HG02759 (cell line): ENCODE measurements around the gene DOCK1.

Source experiments
- ATAC-seq: cut with Tn5 transposase; IDR thresholded peaks from one replicate; pipeline ENCODE4 v1.9.1; 2021; ENCODE audit warnings: mild to moderate bottlenecking, moderate library complexity; ENCODE audit not compliant: unreplicated experiment

The DOCK1 gene

DNA sequence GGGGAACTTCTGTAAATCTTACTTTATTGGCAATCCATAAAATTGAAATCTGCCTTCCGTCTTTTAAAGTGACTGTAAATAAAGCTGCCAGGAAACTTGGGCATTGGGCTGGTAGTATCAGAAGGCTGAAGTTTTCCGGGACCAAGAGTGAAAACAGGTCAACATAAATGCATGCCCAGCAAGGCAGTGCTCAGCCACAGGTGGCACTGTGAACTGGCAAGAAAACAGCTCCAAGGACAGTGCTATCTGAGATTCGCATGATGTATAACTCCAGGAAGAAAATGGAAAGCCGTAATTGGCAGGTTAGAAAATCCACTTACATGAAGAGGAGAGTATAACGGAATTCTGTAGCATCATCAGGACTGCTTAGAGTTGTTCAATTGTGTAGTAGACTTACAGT lies 293.1 kb downstream of the DOCK1 start:
- no peak for ATAC-seq

DNA sequence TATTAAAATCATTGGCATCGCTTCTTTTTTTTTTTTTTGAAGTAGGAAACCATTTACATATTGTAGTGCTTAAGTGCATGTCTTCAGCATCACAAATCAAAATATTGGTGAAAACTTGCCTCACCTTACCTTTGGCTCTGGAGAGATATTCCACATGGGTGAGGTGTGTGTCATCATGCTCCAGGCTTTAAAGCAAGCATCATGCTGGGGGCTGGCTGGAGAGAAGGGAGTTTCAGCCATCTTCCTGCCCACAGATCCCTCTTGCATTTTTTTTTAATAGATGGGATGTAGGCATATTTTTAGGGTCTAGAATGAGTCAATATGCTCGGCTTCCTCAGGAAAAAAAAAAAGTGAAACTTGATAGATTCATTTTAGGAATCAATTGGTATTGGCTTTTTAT lies 293.5 kb downstream of the DOCK1 start:
- no peak for ATAC-seq

DNA sequence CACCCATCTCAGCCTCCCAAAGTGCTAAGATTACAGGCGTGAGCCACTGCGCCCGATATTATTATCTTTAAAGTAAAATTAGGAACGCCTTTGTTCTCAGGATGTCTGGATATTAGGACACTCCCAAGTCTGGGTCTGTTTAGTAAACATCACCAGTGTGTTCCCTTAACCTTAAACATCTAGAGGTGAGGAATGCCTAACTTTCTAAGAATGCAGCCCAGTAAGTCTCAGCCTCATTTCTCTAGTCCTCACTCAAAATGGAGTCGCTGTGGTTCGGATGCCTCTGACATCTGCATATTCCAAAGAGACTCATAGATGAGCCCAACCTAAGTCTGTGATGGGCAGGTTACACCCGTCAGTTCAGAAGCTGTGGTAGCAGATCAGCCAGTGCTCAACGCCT lies 295.4 kb downstream of the DOCK1 start:
- no peak for ATAC-seq

DNA sequence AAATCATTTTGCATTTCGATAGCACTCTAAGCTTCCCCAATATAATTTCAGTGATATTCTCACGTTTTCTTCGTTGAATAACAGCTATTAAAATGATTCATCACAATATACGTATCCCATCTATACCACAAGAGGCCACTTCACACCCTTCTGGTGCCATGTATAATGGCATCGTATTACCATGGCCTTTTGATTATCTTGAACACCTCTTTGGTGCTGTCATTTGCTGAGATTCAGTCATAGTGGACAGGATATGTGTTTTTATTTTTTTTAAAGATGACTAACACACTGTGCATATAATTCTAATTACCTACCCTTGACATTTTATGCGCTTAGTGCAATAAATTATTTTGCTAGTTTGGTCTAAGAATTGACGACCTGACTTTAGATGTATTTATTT lies 297.8 kb downstream of the DOCK1 start:
- no peak for ATAC-seq

DNA sequence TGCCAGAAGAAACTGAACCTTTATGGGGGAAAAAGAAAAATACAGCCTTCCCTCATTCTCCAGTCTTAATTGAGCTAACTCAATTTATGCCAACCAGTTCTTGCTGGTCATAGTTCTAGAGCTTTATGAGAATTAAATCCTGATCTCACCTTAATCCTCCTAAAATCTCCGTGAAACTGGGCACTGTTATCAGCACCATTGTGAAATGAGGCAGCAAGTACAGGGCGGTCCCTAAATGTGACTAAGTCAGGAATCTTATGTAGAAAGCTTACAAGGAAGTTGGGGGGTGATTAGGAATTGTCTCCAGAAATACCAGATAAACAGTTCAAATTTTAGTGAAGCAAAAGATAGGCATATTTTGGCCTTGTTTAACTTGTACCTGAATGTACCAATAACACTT lies 301.9 kb downstream of the DOCK1 start:
- no peak for ATAC-seq

DNA sequence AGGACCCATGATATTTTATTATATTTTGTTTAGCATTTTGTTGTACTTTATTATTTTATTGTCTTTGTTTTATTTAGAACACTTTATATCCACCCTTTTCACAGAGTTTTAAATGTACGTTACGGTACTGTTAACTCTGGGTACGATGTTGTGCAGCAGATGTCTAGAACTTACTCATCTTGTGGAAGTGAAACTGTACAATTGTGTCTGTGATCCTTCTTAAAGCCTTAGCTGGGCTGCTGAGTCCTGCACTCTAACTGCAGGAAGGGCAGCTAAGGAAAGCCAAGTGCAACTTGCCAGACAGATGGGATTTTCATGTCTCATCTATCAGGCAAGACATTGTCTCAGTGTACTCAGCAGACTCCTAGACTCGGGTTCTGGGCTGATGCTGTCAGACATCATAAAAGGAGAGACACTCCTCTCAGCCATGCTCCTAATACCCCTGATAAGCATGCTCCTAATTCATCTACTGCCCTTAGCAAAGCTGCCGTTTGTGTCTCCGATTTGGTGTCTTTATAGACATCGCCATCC lies 305.8 kb downstream of the DOCK1 start:
- no peak for ATAC-seq

DNA sequence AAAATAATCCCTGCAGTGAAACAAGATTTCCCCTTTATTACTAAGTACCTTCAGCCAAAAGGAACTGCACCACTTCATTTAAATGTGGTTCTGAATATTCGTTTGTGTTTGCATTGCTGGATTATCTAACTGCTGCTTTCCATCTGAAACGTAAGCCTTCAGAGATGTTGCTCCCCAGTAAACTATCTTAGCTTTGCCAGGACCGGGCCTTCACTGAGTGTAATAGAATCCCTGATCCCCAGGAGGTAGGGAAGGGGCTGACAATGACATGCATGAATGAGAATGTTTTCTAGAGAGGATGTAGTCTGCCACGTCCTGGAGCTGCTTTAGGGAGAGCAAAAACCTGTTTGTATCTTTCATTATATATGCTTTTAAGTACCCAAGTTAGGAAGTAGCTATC lies 310.6 kb downstream of the DOCK1 start:
- no peak for ATAC-seq

DNA sequence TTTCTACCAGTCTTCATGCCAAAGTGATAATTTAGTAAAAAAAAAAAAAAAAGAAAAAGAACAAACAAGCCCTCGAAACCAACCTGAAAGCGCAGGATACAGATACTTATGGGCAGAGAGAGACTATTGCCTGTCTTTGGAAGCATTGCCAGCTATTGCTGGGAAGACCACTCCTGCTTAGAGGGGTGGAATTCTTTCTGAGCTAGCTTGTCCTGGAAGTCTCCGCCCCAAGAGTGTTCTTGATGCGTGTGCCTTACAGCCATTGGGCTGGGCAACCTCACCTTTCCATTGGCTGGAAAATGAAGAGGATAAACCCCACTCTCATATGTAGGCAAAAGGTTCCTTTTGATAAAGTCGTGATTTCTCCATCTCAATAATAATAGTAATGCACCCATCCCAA lies 311.0 kb downstream of the DOCK1 start:
- no peak for ATAC-seq

DNA sequence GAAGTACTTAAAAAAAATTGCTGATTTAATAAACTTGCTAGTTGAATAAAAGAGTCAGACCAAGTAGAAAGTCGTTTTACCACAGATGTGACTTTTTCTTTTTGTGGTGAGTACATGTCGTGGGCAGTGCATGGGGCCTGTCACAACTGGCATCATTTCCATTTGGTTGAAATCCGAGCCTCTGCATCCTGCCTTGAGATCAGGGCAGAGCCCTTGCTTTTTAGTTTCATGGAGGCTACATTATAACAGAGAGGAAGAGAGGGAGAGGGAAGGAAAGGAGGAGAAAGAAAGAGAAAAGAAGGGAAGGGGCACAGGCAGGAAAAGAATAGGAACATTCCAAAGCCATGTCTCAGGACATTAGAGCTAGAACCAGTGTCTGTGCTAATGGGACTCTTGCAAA lies 311.6 kb downstream of the DOCK1 start:
- ATAC-seq, result no peak

DNA sequence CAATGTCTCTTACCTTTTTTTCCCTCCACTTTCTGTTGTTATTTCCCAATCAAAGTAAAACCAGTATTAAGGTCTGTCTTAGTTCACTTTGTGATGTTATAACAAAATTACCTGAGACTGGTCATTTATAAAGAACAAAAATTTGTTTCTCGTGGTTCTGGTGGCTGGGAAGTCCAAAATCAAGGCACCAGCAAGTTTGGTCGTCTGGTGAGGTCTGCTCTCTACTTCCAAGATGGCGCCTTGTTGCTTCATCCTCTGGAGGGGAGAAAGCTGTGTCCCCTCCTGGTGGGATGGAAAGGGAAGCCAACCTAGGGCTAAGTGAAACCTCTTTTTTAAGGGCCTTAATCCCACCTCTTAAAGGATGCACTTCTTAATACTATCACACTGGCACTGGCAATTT lies 313.4 kb downstream of the DOCK1 start:
- ATAC-seq, result no peak

DNA sequence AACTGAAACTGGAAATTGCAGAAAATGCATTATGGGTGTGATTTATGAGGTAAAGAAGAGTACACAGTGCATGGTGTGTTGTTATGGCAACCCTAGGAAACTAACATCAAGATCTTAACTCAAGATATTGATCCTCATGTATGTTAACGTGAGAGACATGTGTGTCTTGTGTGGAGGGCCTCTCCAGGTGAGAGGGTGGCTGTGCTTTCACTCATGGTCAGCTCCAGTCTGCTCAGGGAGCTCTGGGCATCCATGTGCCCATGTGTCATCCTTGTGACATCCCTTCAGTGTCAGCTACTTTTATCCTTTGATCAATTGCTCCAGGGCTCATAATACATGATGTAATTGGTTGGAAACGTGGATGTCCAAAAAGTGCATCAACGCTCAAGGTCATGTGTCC lies 316.1 kb downstream of the DOCK1 start:
- ATAC-seq, result no peak

DNA sequence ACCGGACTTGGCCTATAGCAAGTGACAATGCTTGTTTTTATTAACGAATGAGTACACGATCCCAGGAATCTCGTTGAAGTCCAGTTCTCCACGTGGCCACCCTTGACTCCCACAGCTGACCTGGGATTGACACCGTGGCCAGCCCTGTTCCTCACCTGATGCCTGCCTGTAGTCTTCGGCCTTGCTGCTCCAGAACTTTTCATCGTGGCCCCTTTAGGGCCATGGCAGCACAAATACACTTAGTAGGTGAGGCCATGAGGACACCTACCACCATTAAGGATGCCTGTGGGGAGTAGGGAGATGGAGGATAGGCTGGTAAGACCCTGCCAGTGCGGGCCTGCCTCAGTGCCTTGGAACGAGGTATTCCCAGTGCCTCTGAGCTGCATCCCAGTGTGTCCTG lies 321.8 kb downstream of the DOCK1 start:
- no peak for ATAC-seq

DNA sequence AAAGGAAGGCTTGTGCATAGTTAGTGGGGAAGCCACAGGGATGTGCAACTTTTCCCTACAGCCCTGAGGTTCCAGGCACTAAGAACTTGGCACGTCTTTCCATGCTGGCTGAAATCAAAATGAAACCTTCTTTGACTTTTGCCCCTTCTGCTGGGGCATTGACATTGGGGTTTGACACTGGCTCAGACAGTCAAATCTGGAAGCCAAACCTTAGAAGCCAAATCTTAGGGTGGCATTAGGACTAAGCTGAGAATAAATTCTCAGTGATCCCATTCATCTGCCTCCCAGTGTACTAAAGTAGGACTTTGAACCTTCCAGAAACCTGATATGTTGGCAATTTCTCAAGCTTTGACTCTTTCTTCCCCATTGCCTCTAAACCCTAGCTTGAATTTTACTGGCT lies 322.4 kb downstream of the DOCK1 start:
- ATAC-seq, result no peak

DNA sequence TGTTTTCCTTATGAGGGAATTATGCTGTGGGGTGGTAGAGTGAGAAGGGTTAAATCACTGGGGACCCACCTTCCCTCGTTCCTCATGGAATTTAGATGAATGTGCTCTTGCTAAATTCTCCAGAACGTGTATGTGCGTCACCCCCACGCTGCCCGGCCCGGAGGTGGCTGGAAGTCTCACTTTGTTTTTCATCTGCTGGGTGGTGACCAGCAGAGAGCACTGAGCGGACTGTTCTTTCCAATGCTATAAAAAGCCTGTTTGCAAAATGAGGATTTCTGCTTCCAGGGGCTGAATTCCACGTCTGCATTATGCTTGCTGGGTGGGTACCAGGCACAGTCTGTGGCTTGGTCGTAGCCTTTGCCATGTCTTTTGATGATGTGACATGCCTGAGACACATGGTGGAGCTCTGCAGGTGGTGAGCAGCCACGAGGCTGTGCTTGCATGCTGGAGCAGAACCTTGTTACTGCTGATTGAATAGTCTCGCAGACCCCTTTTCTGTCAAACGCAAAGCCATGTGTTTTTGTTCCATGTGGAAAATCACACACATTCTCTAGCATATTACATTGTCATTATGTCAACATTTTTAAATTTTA lies 323.1 kb downstream of the DOCK1 start:
- ATAC-seq, result no peak

DNA sequence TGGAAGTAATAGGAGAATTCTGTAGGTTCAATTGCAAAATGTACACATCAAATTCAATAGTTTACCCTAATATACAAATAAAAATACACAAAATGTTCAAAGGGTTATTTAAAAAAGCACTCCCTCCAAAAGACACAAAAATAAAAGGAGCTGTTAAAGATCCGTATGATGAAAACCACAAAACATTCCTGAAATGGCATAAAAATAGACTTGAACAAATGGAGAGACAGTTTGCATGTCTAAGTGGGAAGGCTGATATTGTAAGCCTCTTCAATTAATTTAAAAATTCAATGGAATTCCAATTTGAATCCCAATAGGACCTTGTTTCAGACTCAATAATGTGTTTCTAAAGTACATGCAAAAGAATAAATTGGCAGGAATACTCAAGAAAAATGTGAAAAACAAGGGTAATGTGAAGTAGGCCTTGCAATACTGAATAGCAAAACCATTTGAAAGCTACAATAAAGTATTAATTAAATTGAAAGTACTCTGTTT lies 329.1 kb downstream of the DOCK1 start:
- ATAC-seq, result no peak

DNA sequence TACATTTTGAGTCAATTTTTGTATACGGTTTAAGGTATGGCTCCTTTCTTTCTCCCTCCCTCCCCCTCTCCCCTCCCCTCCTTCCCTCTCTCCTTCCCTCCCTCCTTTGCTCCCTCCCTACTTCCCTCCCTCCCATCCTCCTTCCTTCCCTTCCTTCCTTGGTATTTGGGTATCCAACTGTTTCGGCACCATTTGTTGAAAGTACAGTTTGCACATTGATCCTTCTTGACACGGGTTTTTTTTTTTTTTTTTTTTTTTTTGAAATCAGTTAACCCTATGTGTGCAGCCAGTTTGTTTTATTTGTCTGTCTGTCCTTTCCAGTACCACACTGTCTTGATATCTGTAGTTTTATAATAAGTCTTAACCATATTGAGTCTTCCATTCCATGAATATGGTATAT lies 331.0 kb downstream of the DOCK1 start:
- ATAC-seq, result no peak

DNA sequence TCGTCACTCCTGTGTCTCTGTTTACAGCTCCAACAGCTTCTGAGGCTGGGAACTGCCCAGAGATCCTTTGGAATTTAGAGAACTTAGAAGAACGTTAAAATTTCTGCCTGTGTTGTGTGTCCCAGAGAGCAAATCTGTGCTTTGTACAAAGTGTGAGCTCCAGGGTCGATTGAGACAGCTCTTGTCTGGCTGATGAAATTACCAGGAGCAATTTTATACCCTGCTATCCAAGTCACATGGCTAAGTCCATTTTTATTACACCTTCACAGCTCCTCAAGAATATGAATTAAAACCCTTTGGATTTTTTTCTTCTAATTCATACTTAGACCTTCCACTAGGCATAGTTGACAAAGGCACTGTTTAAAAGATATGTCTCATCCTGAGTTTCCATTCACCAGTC lies 337.7 kb downstream of the DOCK1 start:
- ATAC-seq, result no peak

DNA sequence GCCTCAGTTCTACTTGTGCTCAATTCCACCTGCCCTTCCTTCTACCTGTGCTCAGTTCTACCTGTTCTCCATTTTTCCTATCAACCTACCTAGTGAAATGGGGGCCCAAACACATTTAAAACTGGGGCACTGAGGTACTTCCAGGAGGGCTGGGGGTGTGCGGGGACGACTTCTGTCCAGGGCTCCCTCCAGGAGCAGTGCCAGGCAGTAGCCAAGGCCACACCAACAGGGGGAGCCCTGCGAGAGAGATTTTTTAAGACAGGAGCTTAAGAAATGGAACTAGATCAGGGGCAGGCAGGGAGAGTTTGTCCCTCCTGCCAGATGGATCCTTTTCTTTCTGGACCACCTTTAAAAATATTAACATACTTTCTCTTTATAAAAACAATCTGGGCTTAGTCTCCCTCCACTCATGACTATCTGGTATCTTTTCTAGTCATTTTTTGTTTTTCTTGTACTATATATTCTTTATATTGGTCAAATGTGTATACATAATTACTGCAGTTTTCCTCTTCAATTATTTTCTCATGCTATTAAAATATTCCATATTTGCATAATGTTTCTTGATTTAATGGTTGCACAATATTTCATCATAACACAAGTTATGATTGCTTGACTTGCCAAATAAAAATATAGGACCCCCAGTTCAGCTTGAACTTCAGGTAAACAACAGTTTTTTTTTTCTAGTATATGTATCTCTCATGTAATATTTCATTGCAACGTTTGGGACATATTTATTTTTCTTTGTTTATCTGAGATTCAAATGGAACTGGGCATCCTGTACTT lies 338.5 kb downstream of the DOCK1 start:
- no peak for ATAC-seq

DNA sequence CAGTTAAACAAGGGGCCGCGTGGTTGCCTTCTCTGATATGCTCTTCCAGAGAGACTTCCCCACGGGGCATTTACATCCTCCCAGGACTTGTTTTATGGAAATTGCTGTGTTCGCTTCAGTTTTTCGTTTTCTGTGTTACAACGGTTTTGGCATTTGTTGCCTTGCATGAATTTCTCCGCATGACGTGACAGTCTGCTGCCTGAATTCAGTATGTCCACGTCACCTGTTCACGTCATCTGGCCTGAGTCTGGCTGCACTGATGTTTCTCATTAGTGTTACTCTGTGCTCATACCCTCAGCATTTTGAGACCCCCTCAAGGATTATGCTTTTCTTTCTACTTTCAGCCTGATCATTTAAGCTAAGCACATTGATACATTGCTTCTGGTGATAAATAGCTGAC lies 340.2 kb downstream of the DOCK1 start:
- no peak for ATAC-seq

DNA sequence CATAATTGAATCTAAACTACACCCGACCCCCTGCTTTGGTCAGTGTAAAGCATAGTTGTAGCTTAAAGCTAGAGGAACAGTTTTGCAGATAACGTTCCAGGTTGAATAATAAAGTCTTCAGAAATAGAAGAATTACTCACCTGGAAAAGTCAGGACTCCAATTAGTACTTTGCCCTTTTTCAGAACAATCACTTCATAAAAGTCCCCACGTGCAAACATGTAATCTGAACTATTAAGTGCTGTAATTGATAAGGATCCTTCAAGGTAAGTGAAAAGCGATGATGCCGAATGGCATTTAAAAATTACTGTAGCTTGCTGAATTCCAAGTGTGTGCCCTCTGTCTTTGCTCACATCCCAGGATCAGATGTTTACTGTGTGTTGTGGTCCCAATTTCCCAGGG lies 344.8 kb downstream of the DOCK1 start:
- no peak for ATAC-seq

DNA sequence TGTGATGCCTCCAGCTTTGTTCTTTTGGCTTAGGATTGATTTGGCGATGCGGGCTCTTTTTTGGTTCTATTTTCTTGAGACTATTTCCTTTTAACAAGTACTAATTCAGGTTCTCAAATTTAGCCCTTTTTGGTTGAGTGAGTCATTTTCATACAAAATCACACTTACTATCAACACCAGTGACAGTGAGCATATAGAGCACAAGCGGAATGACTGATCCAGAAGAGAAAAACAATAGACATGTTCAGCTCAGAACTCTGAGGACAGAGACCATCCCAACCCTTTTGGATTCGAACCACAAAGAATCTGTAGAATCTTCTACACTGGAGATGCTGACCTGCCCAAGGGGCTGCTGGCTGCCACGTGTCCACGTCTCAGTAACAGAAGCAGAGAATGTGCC lies 347.6 kb downstream of the DOCK1 start:
- no peak for ATAC-seq

DNA sequence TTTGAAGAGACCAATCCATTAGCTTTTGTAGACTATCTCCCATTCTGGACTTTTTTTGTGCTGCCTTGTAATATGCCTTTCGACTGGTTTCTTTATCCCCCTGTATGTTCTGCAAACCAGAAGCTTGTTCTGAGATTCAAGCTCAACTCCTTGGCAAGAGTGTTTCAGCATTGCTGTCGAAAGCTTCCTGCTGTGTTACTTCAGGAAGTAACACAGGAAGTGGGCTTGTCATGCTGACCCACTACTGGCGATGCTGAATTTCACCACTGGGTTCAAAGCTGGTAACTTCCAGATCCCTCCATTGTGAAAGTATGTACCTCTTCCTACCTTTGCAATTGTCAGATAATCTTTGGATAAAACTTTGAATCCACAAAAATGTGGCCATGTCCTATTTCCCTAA lies 349.0 kb downstream of the DOCK1 start:
- no peak for ATAC-seq

DNA sequence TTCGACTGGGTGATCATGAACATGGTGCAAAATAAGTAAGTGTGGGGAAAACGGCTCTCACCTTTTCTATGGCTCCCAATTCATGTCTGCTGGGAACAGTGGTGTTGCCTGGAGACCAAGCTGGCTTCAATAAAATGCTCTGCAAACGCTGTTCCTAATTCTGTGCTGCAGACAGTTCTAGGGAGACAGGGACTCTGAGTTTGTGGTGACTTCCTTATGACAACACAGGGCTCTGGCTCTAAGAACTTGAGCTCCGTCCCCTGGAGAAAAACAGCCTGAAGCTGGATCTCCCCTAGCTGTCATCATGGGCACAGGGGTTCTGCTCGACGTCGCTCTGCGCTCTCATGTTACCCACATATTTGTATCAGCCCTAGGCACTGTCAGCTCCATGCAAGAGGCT lies 352.2 kb downstream of the DOCK1 start:
- no peak for ATAC-seq
